GM12878 (cell line): ENCODE results near the gene ERC1. TPM values are rescaled to one million over a fixed set of nuclear protein-coding genes. Genes with fewer than 3 reads are reported as not detected.

Experiments
- ATAC-seq: fragments of 200-7000 bp; cut with Tn5 transposase; 3 replicates; pipeline ENCODE4 v1.9.1; 2020; ENCODE audit warnings: mild to moderate bottlenecking, moderate library complexity
- BruUV-seq: library from RNA; stranded (reverse); fragments of 400-500 nt; replicated peaks from 2 replicates; lab custom pipeline; 2021; lab: Mats Ljungman, UMichigan
- CTCF ChIA-PET: fragments of 300-600 bp; sonication (Branson Sonifier 250); formaldehyde crosslinking; extraction: SDS; loops from one replicate; lab custom pipeline; 2021; ENCODE audit warnings: inconsistent platforms; lab: Yijun Ruan, JAX
- POLR2A ChIA-PET: fragments of 350-600 bp; formaldehyde crosslinking; extraction: SDS; loops from one replicate; lab custom pipeline; 2021; ENCODE audit warnings: inconsistent platforms; lab: Charles Lee
- RAD21 ChIA-PET: fragments of 300-600 bp; sonication (Branson Sonifier 250); formaldehyde crosslinking; loops from one replicate; lab custom pipeline; 2023; ENCODE audit warnings: antibody characterized with exemption; ENCODE audit not compliant: unreplicated experiment; lab: Charles Lee
- SMC1A ChIA-PET: fragments of 300-600 bp; sonication (Branson Sonifier 250); formaldehyde crosslinking; loops from one replicate; lab custom pipeline; 2023; ENCODE audit not compliant: unreplicated experiment, uncharacterized antibody; lab: Charles Lee
- DNase-seq: peaks from one replicate; pipeline ENCODE4 v3.0.0-alpha.2; 2011; ENCODE audit warnings: low read depth, low spot score
- FAIRE-seq: peaks from 3 replicates; lab custom pipeline; 2011; peaks lifted over from hg19 to GRCh38; lab: Jason Lieb, UNC
- H2AFZ ChIP-seq: 2 replicates; pipeline ENCODE4 v1.6.0; 2011; ENCODE audit warnings: low read depth, low read length, control low read depth; ENCODE audit not compliant: control insufficient read depth
- H3K27ac ChIP-seq: 2 replicates; pipeline ENCODE4 v1.5.1; 2011; ENCODE audit warnings: control low read depth; ENCODE audit not compliant: control insufficient read depth, insufficient read depth
- H3K27me3 ChIP-seq, 2 experiments: replicated peaks in 1 of 2; 2 replicates each; pipeline versions ENCODE4 v1.6.0 to v1.6.1; 2011; ENCODE audit warnings: low read length in 1 of 2; ENCODE audit not compliant: control insufficient read depth in 2 of 2, insufficient read depth in 2 of 2
- H3K36me3 ChIP-seq, 2 experiments: 2 replicates each; pipeline ENCODE4 v1.5.1; 2011; ENCODE audit warnings: low read length in 1 of 2; ENCODE audit not compliant: control insufficient read depth in 2 of 2, insufficient read depth in 2 of 2
- H3K4me1 ChIP-seq: 2 replicates; pipeline ENCODE4 v1.6.1; 2011; ENCODE audit warnings: mild to moderate bottlenecking, low read length, moderate library complexity, mixed read lengths; ENCODE audit not compliant: control insufficient read depth, insufficient read depth
- H3K4me2 ChIP-seq: 2 replicates; pipeline ENCODE4 v1.6.0; 2011; ENCODE audit warnings: control low read depth; ENCODE audit not compliant: control insufficient read depth, insufficient read depth
- H3K4me3 ChIP-seq: fragments of 200-600 bp; sonication (generic); 2 replicates; pipeline ENCODE4 v1.5.1; 2016
- H3K79me2 ChIP-seq: 2 replicates; pipeline ENCODE4 v1.6.0; 2011; ENCODE audit warnings: low read length; ENCODE audit not compliant: control insufficient read depth, insufficient read depth
- H3K9ac ChIP-seq: 2 replicates; pipeline ENCODE4 v1.8.0; 2011; ENCODE audit warnings: low read length, control low read depth, mixed read lengths; ENCODE audit not compliant: control insufficient read depth, insufficient read depth
- H3K9me3 ChIP-seq: replicated peaks from 3 replicates; pipeline ENCODE4 v1.5.1; 2011; ENCODE audit warnings: mild to moderate bottlenecking, low read length; ENCODE audit not compliant: control insufficient read depth, insufficient read depth
- H4K20me1 ChIP-seq: 2 replicates; pipeline ENCODE4 v1.6.0; 2011; ENCODE audit not compliant: control insufficient read depth, insufficient read depth
- ATF3 ChIP-seq: IDR thresholded peaks from 2 replicates; pipeline ENCODE4 v1.6.1; 2011; ENCODE audit warnings: low read depth, mild to moderate bottlenecking, low read length, moderate library complexity, borderline replicate concordance; ENCODE audit errors: extremely low read depth
- CEBPZ ChIP-seq: fragments of 150-350 bp; IDR thresholded peaks from 2 replicates; pipeline ENCODE4 v1.6.1; 2016; ENCODE audit warnings: low read depth, low read length
- CHD2 ChIP-seq: IDR thresholded peaks from 2 replicates; pipeline ENCODE4 v1.6.1; 2011; ENCODE audit warnings: low read depth, low read length, improper control_type of control experiment, borderline replicate concordance
- ELK1 ChIP-seq: IDR thresholded peaks from 2 replicates; pipeline ENCODE4 v1.6.1; 2012; ENCODE audit warnings: low read depth, low read length, improper control_type of control experiment
- FOS ChIP-seq: IDR thresholded peaks from 3 replicates; pipeline ENCODE4 v1.6.1; 2011; ENCODE audit warnings: borderline replicate concordance; ENCODE audit not compliant: insufficient read length; ENCODE audit errors: extremely low read depth
- IRF4 ChIP-seq: IDR thresholded peaks from 2 replicates; pipeline ENCODE4 v1.6.1; 2011; ENCODE audit warnings: low read depth, low read length
- MEF2A ChIP-seq: IDR thresholded peaks from 2 replicates; pipeline ENCODE4 v1.6.1; 2011; ENCODE audit warnings: low read depth, mild to moderate bottlenecking, low read length, moderate library complexity; ENCODE audit not compliant: insufficient read depth
- MYC ChIP-seq: IDR thresholded peaks from 2 replicates; pipeline ENCODE4 v1.6.1; 2011; ENCODE audit warnings: mild to moderate bottlenecking, low read length, moderate library complexity, inconsistent platforms; ENCODE audit not compliant: insufficient read depth, insufficient replicate concordance, insufficient read length, severe bottlenecking
- NR2C1 ChIP-seq: fragments of 450-650 bp; IDR thresholded peaks from 2 replicates; pipeline ENCODE4 v1.6.1; 2017; ENCODE audit warnings: antibody characterized with exemption, mild to moderate bottlenecking, moderate library complexity
- NRF1 ChIP-seq: conservative IDR thresholded peaks from 2 replicates; pipeline ENCODE4 v1.6.1; 2011; ENCODE audit warnings: mild to moderate bottlenecking, low read depth, low read length, improper control_type of control experiment
- PKNOX1 ChIP-seq: fragments of 450-650 bp; IDR thresholded peaks from 2 replicates; pipeline ENCODE4 v1.6.1; 2016; ENCODE audit warnings: mild to moderate bottlenecking
- SMAD1 ChIP-seq: fragments of 450-650 bp; IDR thresholded peaks from 2 replicates; pipeline ENCODE4 v1.6.1; 2018; ENCODE audit warnings: mild to moderate bottlenecking, low read depth; ENCODE audit not compliant: partially characterized antibody
- ZBTB11 ChIP-seq: fragments of 450-650 bp; formaldehyde crosslinking; IDR thresholded peaks from 2 replicates; pipeline ENCODE4 v1.5.0; 2022; ENCODE audit warnings: mild to moderate bottlenecking, missing genetic modification characterization
- ZNF384 ChIP-seq: IDR thresholded peaks from 2 replicates; pipeline ENCODE4 v1.6.1; 2012; ENCODE audit warnings: low read depth, mild to moderate bottlenecking, low read length, improper control_type of control experiment, borderline replicate concordance
- ZZZ3 ChIP-seq: IDR thresholded peaks from 2 replicates; pipeline ENCODE4 v1.6.1; 2011; ENCODE audit warnings: low read depth; ENCODE audit not compliant: control insufficient read depth, insufficient read length
- WGBS: methylation state at CpG from one replicate; pipeline ENCODE4 v1.1.6; 2016; ENCODE audit warnings: low lambda C conversion rate; ENCODE audit not compliant: insufficient replicate concordance, insufficient coverage; ENCODE audit errors: missing lambda C conversion rate; 5-methylcytosine and 5-hydroxymethylcytosine counted together
- in situ Hi-C: fragments of 300-500 bp; cut with MboI; formaldehyde crosslinking; loops from 9 replicates; pipeline ENCODE4 v1.14.3; 2018; ENCODE audit warnings: mixed read lengths
- intact Hi-C: fragments of 100-400 bp; cut with micrococcal nuclease; formaldehyde crosslinking; loops from one replicate; pipeline ENCODE4 v1.14.2; 2022; ENCODE audit not compliant: unreplicated experiment
- polyA plus RNA-seq, 11 experiments: library from polyadenylated mRNA; depleted of rRNA in 4 of 11; unstranded in 6 of 11; stranded (reverse) in 5 of 11; fragments of >200 nt; fragmentation: Nextera tagmentation in 4 of 11; fragmentation: Illumina TruSeq in 1 of 11; extraction: Ambion mirVana in 4 of 11; extraction: Trizol in 1 of 11; gene quantifications; 1 replicate in 1 of 11; 2 replicates in 10 of 11; pipeline versions ENCODE4 v1.2.1 to v1.2.3, GENCODE V29; 2011 to 2016; ENCODE audit warnings: inconsistent platforms in 2 of 11, missing spikeins in 2 of 11, low read depth in 1 of 11
- total RNA-seq, 4 experiments: library from RNA; depleted of rRNA in 3 of 4; stranded (reverse); fragments of >200 nt in 3 of 4; fragmentation: Illumina TruSeq in 1 of 4; extraction: Trizol in 1 of 4; gene quantifications; 2 replicates each; pipeline versions ENCODE4 v1.2.1 to v1.2.3, GENCODE V29; 2013 to 2021

The ERC1 gene
- total and polyA plus RNA-seq, 10 of the 15 experiments (the other 5 are each of a cell fraction or from before 2014, with no cell fraction given) = 0.75 to 8.0 (median 5.0) TPM

GRCh38 chr12:1309613-1310012 is 318.6 kb downstream of the ERC1 start:
- no peaks in the 10 kb centered on the region for H4K20me1 ChIP-seq
- no peaks in the 10 kb centered on the region for H3K27me3 ChIP-seq
- no peak for FAIRE-seq
- ChIA-PET CTCF (interaction anchor here (0.6 to 1.6 kb wide), 3 partner anchors 9 to 208 kb away, joined by 3 to 6 read pairs (median 4); no protein-coding TSS in a partner anchor), POLR2A (no interaction called here), RAD21 (no interaction called here), SMC1A (no interaction called here)
- BruUV-seq = no TSS peak
- H3K9me3 ChIP-seq = no peaks in the 10 kb centered on the region
- H3K4me3 ChIP-seq = no peak overlapping the region
- ATAC-seq = no peak
- no peaks in the 10 kb centered on the region for H3K4me1 ChIP-seq
- no peak overlapping the region for H3K27ac ChIP-seq
- no peaks in the 10 kb centered on the region for H3K36me3 ChIP-seq
- intact Hi-C loops = no loop called here
- H2AFZ ChIP-seq = peak overlapping the region; percentile 35
- DNase-seq = no peak
- in situ Hi-C loops = no loop called here
- H3K79me2 ChIP-seq = no peaks in the 10 kb centered on the region
- H3K4me2 ChIP-seq = no peak overlapping the region
- H3K9ac ChIP-seq = no peak overlapping the region
- WGBS = 66% methylated on average over 8 of the region's 8 CpGs
- TF ChIP-seq MEF2A (no peak), ZNF384 (no peak), ATF3 (no peak), FOS (no peak), IRF4 (no peak), SMAD1 (no peak), CEBPZ (no peak), ELK1 (no peak), NR2C1 (no peak), PKNOX1 (no peak), ZBTB11 (CRISPR knock-in tag) (no peak), CHD2 (no peak), ZZZ3 (no peak), MYC (no peak), NRF1 (no peak)
